Smooth muscle cell (in vitro differentiated cells): ENCODE measurements around the gene STRA6. TPM values are rescaled to one million over a fixed set of nuclear protein-coding genes. Genes with fewer than 3 reads are reported as not detected.
A peak's percentile ranks its signal among the peaks of the same experiment; 100 is the strongest.

Experiments
- DNase-seq: peaks from one replicate; lab custom pipeline; 2025; ENCODE audit not compliant: unreplicated experiment; lab: John Stamatoyannopoulos, UW
- H2AFZ ChIP-seq: fragments of 200-600 bp; sonication (generic); 2 replicates; pipeline ENCODE4 v1.6.0; 2016; ENCODE audit warnings: antibody characterized with exemption, low read depth, mild to moderate bottlenecking
- H3F3A ChIP-seq: fragments of 200-600 bp; sonication (generic); 2 replicates; pipeline ENCODE4 v1.6.0; 2017; ENCODE audit warnings: antibody characterized with exemption, low read depth
- H3K27ac ChIP-seq: fragments of 200-600 bp; sonication (generic); 2 replicates; pipeline ENCODE4 v1.5.1; 2016; ENCODE audit warnings: low read depth, mild to moderate bottlenecking
- H3K27me3 ChIP-seq: fragments of 200-600 bp; sonication (generic); 2 replicates; pipeline ENCODE4 v1.6.1; 2016; ENCODE audit warnings: low read depth, mild to moderate bottlenecking
- H3K36me3 ChIP-seq: fragments of 200-600 bp; sonication (generic); 2 replicates; pipeline ENCODE4 v1.5.1; 2016; ENCODE audit warnings: low read depth
- H3K4me1 ChIP-seq: fragments of 200-600 bp; sonication (generic); 2 replicates; pipeline ENCODE4 v1.5.1; 2016; ENCODE audit warnings: low read depth
- H3K4me2 ChIP-seq: fragments of 200-600 bp; sonication (generic); 2 replicates; pipeline ENCODE4 v1.6.0; 2016; ENCODE audit warnings: mild to moderate bottlenecking
- H3K4me3 ChIP-seq: fragments of 200-600 bp; sonication (generic); 2 replicates; pipeline ENCODE4 v1.5.1; 2016; ENCODE audit warnings: mild to moderate bottlenecking
- H3K79me2 ChIP-seq: fragments of 200-600 bp; sonication (generic); 2 replicates; pipeline ENCODE4 v1.6.0; 2016; ENCODE audit warnings: low read depth, mild to moderate bottlenecking
- H3K9ac ChIP-seq: fragments of 200-600 bp; sonication (generic); 2 replicates; pipeline ENCODE4 v1.6.0; 2016; ENCODE audit warnings: low read depth
- H3K9me3 ChIP-seq: fragments of 200-600 bp; sonication (generic); replicated peaks from 2 replicates; pipeline ENCODE4 v1.5.1; 2016; ENCODE audit warnings: low read depth
- H4K20me1 ChIP-seq: fragments of 200-600 bp; sonication (generic); 2 replicates; pipeline ENCODE4 v1.6.0; 2016; ENCODE audit warnings: low read depth
- CTCF ChIP-seq: fragments of 200-600 bp; sonication (generic); IDR thresholded peaks from 2 replicates; pipeline ENCODE4 v1.5.1; 2017; ENCODE audit warnings: borderline replicate concordance, mild to moderate bottlenecking, antibody characterized with exemption; ENCODE audit not compliant: insufficient read depth, poor library complexity, severe bottlenecking
- WGBS: methylation state at CpG from one replicate; pipeline ENCODE4 v1.1.7; 2016; ENCODE audit warnings: low lambda C conversion rate; 5-methylcytosine and 5-hydroxymethylcytosine counted together
- polyA plus RNA-seq: library from polyadenylated mRNA; unstranded; fragments of >200 nt; fragmentation: Nextera tagmentation; extraction: Ambion mirVana; gene quantifications from 2 replicates; pipeline ENCODE4 v1.2.1, GENCODE V29; 2016
- total RNA-seq: library from RNA; depleted of rRNA; stranded (reverse); fragments of >200 nt; gene quantifications from 2 replicates; pipeline ENCODE4 v1.2.3, GENCODE V29; 2014

The STRA6 gene
- total and polyA plus RNA-seq, 2 experiments from 2014 or later, result 124 to 253 TPM

- H3K36me3 ChIP-seq, result no peaks in the 10 kb centered on the region
- no peaks in the 10 kb centered on the region for H3K9me3 ChIP-seq
- H3K27me3 ChIP-seq, result no peaks in the 10 kb centered on the region
- H2AFZ ChIP-seq, result no peak overlapping the region
- TF ChIP-seq CTCF, result no peak
- H4K20me1 ChIP-seq, result peaks cover 44% of the 10 kb centered on the region
- H3K9ac ChIP-seq, result no peak overlapping the region
- H3K79me2 ChIP-seq, result peaks cover 39% of the 10 kb centered on the region
- 96% methylated on average over 13 of the region's 13 CpGs for WGBS
- H3F3A ChIP-seq, result peaks cover 34% of the 10 kb centered on the region
- H3K4me3 ChIP-seq, result no peak overlapping the region
- peak overlapping the region; percentile 75 for H3K4me2 ChIP-seq
- DNase-seq, result no peak
- peak overlapping the region; percentile 87 for H3K27ac ChIP-seq
- peaks cover 31% of the 10 kb centered on the region for H3K4me1 ChIP-seq
These were observed 7.7 kb downstream of the STRA6 start for GRCh38 chr15:74194572-74195559.

- peak overlapping the region; percentile 87 for H3K27ac ChIP-seq
- no peak overlapping the region for H2AFZ ChIP-seq
These were observed 8.7 kb downstream of the STRA6 start for GRCh38 chr15:74193905-74194304.

GRCh38 chr15:74193299-74193718 lies 9.3 kb downstream of the STRA6 start:
- Histone ChIP-seq H3K27me3 (no peaks in the 10 kb centered on the region), H4K20me1 (peaks cover 28% of the 10 kb centered on the region), H3K27ac (peak overlapping the region; percentile 87), H3K9ac (peak overlapping the region; percentile 25), H3K4me1 (peaks cover 21% of the 10 kb centered on the region), H2AFZ (no peak overlapping the region), H3F3A (peaks cover 34% of the 10 kb centered on the region), H3K36me3 (no peaks in the 10 kb centered on the region), H3K9me3 (no peaks in the 10 kb centered on the region), H3K79me2 (peaks cover 23% of the 10 kb centered on the region), H3K4me2 (peak overlapping the region; percentile 12), H3K4me3 (no peak overlapping the region)
- 14% methylated on average over 4 of the region's 4 CpGs for WGBS
- no peak for DNase-seq
- no peak for TF ChIP-seq CTCF

More at GRCh38 chr15:74193905-74194304, 8.7 kb downstream of the STRA6 start:
- Histone ChIP-seq H4K20me1 (peaks cover 34% of the 10 kb centered on the region), H3K27me3 (no peaks in the 10 kb centered on the region), H3K4me1 (peaks cover 22% of the 10 kb centered on the region), H3K79me2 (peaks cover 29% of the 10 kb centered on the region), H3F3A (peaks cover 34% of the 10 kb centered on the region), H3K36me3 (no peaks in the 10 kb centered on the region), H3K4me3 (no peak overlapping the region), H3K9ac (peak overlapping the region; percentile 25), H3K4me2 (peak overlapping the region; percentile 12), H3K9me3 (no peaks in the 10 kb centered on the region)
- no peak for TF ChIP-seq CTCF
- 69% methylated on average over 6 of the region's 6 CpGs for WGBS
- DNase-seq, result no peak
